ENCODE results near the gene ANAPC7.

DNA sequence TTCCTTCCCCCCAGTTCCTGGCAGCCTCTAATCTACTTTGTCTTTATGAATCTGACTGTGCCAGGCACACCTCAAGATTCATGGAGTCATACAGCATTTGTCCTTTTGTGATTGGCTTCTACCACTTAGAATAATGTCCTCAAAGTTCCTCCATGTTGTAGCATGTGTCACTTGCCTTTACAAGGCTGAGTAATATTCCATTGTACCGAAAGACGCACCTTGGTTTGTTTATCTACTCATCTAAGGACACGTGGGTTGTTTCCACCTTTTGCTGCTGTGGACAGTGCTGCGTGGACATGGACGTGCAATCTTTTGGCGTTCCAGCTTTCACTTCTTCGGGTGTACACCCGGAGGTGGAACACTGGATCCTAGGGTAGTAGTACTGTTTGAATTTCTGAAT is 33.5 kb downstream of the ANAPC7 start:
- TF ChIP-seq POLR2A (IDR thresholded peaks at IDR 0.05) = no peak
- TF ChIP-seq, protein P1, sequence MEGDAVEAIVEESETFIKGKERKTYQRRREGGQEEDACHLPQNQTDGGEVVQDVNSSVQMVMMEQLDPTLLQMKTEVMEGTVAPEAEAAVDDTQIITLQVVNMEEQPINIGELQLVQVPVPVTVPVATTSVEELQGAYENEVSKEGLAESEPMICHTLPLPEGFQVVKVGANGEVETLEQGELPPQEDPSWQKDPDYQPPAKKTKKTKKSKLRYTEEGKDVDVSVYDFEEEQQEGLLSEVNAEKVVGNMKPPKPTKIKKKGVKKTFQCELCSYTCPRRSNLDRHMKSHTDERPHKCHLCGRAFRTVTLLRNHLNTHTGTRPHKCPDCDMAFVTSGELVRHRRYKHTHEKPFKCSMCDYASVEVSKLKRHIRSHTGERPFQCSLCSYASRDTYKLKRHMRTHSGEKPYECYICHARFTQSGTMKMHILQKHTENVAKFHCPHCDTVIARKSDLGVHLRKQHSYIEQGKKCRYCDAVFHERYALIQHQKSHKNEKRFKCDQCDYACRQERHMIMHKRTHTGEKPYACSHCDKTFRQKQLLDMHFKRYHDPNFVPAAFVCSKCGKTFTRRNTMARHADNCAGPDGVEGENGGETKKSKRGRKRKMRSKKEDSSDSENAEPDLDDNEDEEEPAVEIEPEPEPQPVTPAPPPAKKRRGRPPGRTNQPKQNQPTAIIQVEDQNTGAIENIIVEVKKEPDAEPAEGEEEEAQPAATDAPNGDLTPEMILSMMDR (IDR thresholded peaks at IDR 0.05) = no peak

Measured in testis (tissue), 2 donors.